ENCODE data around the gene CSF2.

The CSF2 gene

DNA sequence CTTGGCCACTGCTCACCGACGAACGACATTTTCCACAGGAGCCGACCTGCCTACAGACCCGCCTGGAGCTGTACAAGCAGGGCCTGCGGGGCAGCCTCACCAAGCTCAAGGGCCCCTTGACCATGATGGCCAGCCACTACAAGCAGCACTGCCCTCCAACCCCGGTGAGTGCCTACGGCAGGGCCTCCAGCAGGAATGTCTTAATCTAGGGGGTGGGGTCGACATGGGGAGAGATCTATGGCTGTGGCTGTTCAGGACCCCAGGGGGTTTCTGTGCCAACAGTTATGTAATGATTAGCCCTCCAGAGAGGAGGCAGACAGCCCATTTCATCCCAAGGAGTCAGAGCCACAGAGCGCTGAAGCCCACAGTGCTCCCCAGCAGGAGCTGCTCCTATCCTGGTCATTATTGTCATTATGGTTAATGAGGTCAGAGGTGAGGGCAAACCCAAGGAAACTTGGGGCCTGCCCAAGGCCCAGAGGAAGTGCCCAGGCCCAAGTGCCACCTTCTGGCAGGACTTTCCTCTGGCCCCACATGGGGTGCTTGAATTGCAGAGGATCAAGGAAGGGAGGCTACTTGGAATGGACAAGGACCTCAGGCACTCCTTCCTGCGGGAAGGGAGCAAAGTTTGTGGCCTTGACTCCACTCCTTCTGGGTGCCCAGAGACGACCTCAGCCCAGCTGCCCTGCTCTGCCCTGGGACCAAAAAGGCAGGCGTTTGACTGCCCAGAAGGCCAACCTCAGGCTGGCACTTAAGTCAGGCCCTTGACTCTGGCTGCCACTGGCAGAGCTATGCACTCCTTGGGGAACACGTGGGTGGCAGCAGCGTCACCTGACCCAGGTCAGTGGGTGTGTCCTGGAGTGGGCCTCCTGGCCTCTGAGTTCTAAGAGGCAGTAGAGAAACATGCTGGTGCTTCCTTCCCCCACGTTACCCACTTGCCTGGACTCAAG is 1.5 kb downstream of the CSF2 start:
- Mint-ChIP-seq H3K4me1 (peaks cover 42% of the 10 kb centered on the region), H3K9me3 (no peaks in the 10 kb centered on the region), H3K4me3 (no peak overlapping the region), H3K36me3 (ENCODE audit: insufficient read depth) (peaks cover 2% of the 10 kb centered on the region), H3K27ac (ENCODE audit: low read depth) (no peak overlapping the region), H3K27me3 (no peaks in the 10 kb centered on the region)
- ATAC-seq (replicated peaks; ENCODE audit: extremely low read depth, poor library complexity, severe bottlenecking) (no peak), DNase-seq (ENCODE audit: low spot score in 2 of 2) (no peak)

- Mint-ChIP-seq H3K4me1 (peaks cover 42% of the 10 kb centered on the region), H3K9me3 (no peaks in the 10 kb centered on the region), H3K36me3 (ENCODE audit: insufficient read depth) (peaks cover 3% of the 10 kb centered on the region), H3K27me3 (no peaks in the 10 kb centered on the region), H3K4me3 (no peak overlapping the region), H3K27ac (ENCODE audit: low read depth) (no peak overlapping the region)
- no peak for DNase-seq (ENCODE audit: low spot score in 2 of 2)
- ATAC-seq (replicated peaks; ENCODE audit: extremely low read depth, poor library complexity, severe bottlenecking): no peak
Measured at GRCh38 chr5:132075719-132076077, 2.1 kb downstream of the CSF2 start.

- H3K9me3 Mint-ChIP-seq: no peaks in the 10 kb centered on the region
- no peak overlapping the region for H3K27ac Mint-ChIP-seq (ENCODE audit: low read depth)
- H3K4me1 Mint-ChIP-seq: peaks cover 37% of the 10 kb centered on the region
- ATAC-seq (replicated peaks; ENCODE audit: extremely low read depth, poor library complexity, severe bottlenecking) (no peak), DNase-seq (ENCODE audit: low spot score in 2 of 2) (no peak)
- peaks cover 3% of the 10 kb centered on the region for H3K36me3 Mint-ChIP-seq (ENCODE audit: insufficient read depth)
- no peaks in the 10 kb centered on the region for H3K27me3 Mint-ChIP-seq
- H3K4me3 Mint-ChIP-seq: no peak overlapping the region
Measured at GRCh38 chr5:132076202-132076830, 2.7 kb downstream of the CSF2 start.

DNA sequence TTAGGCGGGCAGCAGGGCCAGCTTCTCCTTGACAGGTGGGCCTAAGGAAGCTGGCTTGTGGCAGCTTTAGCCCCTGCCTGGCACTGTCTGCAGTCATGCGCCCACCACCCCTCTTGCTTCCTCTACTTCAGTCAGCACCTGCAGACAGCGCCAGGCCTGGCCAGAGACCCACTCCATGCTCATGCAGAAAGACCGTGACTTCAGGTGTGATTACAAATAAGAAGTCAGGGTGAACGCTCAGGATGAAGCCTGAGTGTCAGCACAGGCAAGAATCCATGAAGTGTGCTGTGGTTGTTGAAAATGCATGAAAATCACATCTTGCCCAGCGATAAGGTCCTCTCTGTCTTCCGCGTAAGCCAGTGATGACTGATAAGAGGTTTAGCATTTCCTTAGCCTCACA is 3.4 kb downstream of the CSF2 start:
- Mint-ChIP-seq H3K36me3 (ENCODE audit: insufficient read depth) (peaks cover 3% of the 10 kb centered on the region), H3K4me3 (no peak overlapping the region), H3K9me3 (no peaks in the 10 kb centered on the region), H3K27ac (ENCODE audit: low read depth) (no peak overlapping the region), H3K4me1 (peaks cover 37% of the 10 kb centered on the region), H3K27me3 (no peaks in the 10 kb centered on the region)
- DNase-seq (ENCODE audit: low spot score in 2 of 2) (no peak), ATAC-seq (replicated peaks; ENCODE audit: extremely low read depth, poor library complexity, severe bottlenecking) (no peak)

GRCh38 chr5:132079081-132079480 is 5.5 kb downstream of the CSF2 start:
- Mint-ChIP-seq H3K9me3 (no peaks in the 10 kb centered on the region), H3K4me1 (peaks cover 31% of the 10 kb centered on the region), H3K27me3 (no peaks in the 10 kb centered on the region), H3K36me3 (ENCODE audit: insufficient read depth) (peaks cover 3% of the 10 kb centered on the region), H3K4me3 (no peak overlapping the region), H3K27ac (ENCODE audit: low read depth) (no peak overlapping the region)
- ATAC-seq (replicated peaks; ENCODE audit: extremely low read depth, poor library complexity, severe bottlenecking): no peak
- no peak for DNase-seq (ENCODE audit: low spot score in 2 of 2)

GRCh38 chr5:132079619-132080018 is 6.0 kb downstream of the CSF2 start:
- Mint-ChIP-seq H3K4me3 (no peak overlapping the region), H3K36me3 (ENCODE audit: insufficient read depth) (peaks cover 3% of the 10 kb centered on the region), H3K27ac (ENCODE audit: low read depth) (no peak overlapping the region), H3K27me3 (no peaks in the 10 kb centered on the region), H3K9me3 (no peaks in the 10 kb centered on the region), H3K4me1 (peaks cover 30% of the 10 kb centered on the region)
- DNase-seq (ENCODE audit: low spot score in 2 of 2) (no peak), ATAC-seq (replicated peaks; ENCODE audit: extremely low read depth, poor library complexity, severe bottlenecking) (no peak)

DNA sequence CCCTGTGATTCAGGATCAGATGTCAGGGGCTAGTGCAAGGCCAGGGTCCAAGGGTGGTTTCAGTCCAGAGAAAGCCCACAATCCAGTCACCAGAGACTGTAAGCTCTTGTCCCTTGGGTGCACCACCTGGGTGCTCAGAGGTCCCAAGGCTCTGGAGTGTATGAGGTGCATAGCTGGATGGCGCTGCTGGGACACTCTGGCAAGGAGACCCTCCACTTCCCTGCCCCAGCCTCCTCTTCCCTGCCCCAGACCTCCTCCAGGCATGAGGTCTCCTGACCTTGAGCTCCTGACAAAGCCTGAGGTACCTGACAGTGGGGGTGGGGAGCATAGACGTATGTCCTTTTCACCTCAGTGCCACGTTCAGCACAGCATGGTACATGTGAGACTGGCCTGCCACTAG is 7.0 kb downstream of the CSF2 start:
- Mint-ChIP-seq H3K4me3 (no peak overlapping the region), H3K4me1 (peaks cover 34% of the 10 kb centered on the region), H3K9me3 (no peaks in the 10 kb centered on the region), H3K27ac (ENCODE audit: low read depth) (no peak overlapping the region), H3K36me3 (ENCODE audit: insufficient read depth) (peaks cover 3% of the 10 kb centered on the region), H3K27me3 (no peaks in the 10 kb centered on the region)
- ATAC-seq (replicated peaks; ENCODE audit: extremely low read depth, poor library complexity, severe bottlenecking): no peak
- DNase-seq (ENCODE audit: low spot score in 2 of 2): no peak

GRCh38 chr5:132081458-132081857 is 7.9 kb downstream of the CSF2 start:
- H3K9me3 Mint-ChIP-seq: no peaks in the 10 kb centered on the region
- H3K4me1 Mint-ChIP-seq: peaks cover 36% of the 10 kb centered on the region
- H3K27me3 Mint-ChIP-seq: no peaks in the 10 kb centered on the region
- ATAC-seq (replicated peaks; ENCODE audit: extremely low read depth, poor library complexity, severe bottlenecking): no peak
- no peak for DNase-seq (ENCODE audit: low spot score in 2 of 2)
- H3K27ac Mint-ChIP-seq (ENCODE audit: low read depth): no peak overlapping the region
- H3K36me3 Mint-ChIP-seq (ENCODE audit: insufficient read depth): peaks cover 3% of the 10 kb centered on the region
- no peak overlapping the region for H3K4me3 Mint-ChIP-seq

DNA sequence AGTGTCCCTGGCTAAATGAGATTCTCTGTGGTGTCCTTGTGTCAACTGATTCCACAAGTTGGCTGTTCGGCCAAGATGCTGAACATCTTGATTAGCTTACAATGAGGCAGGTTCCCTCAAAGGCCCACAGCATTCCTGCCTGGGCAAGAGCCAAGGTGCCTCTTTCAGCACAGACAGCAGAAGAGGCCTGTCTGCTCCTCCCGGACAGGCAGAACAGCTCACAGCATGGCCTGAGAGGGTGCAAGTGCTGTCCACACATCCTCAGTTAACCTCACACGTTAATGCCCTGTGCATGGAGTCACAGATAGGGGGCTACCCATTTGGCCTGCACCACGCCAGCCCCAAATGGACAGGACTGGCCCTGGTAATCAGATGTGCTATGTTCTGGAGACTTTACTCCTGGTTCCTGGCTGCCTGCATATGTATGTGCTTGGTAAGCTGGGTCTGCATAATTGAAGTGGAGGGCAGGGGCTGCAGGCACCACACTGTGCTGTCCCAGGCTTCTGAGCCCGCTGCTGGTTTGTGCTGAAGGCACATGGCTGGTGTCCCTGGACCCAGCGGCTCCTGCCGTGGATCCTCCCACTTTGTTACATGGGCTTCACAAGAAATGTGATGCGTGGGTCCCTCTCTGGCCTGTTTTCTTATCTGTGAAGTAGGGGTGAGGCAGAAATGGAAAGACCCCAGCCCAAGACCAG is 8.9 kb downstream of the CSF2 start:
- Mint-ChIP-seq H3K36me3 (ENCODE audit: insufficient read depth) (peaks cover 3% of the 10 kb centered on the region), H3K27ac (ENCODE audit: low read depth) (no peak overlapping the region), H3K27me3 (no peaks in the 10 kb centered on the region), H3K4me3 (no peak overlapping the region), H3K4me1 (peaks cover 28% of the 10 kb centered on the region), H3K9me3 (no peaks in the 10 kb centered on the region)
- no peak for DNase-seq (ENCODE audit: low spot score in 2 of 2)
- ATAC-seq (replicated peaks; ENCODE audit: extremely low read depth, poor library complexity, severe bottlenecking): no peak

DNA sequence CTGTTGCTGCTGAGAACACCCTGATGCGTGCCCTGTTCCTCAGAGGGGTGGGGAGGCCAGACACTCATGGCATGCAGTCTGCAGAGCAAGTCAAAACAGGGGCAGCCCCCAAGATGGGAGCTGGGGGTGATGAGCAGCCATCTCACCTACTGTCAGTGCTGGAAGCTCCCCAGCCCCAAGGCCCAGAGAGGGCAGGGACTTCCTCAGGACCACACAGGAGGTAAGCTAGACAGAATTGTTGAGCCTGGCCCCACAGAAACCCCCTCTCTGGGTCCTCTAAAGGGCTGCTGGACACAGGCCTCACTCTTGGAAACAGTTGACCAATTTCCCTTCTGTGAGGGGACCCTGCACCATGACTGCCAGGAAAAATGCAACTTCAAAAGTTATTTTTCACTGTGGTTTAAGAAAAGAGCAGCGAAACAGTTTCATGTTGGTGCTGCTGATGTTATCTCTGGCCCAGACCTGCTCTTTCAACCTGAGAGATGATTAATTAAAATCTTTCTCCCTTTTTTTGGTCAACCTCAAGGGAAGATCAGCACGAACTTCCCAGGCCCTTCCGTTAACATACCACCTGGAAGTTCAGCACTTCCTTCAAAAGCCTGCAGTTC is 9.6 kb downstream of the CSF2 start:
- Mint-ChIP-seq H3K27me3 (no peaks in the 10 kb centered on the region), H3K4me3 (no peak overlapping the region), H3K36me3 (ENCODE audit: insufficient read depth) (peaks cover 5% of the 10 kb centered on the region), H3K4me1 (peaks cover 25% of the 10 kb centered on the region), H3K9me3 (no peaks in the 10 kb centered on the region), H3K27ac (ENCODE audit: low read depth) (peak overlapping the region; percentile 6)
- DNase-seq (ENCODE audit: low spot score in 2 of 2) (no peak), ATAC-seq (replicated peaks; ENCODE audit: extremely low read depth, poor library complexity, severe bottlenecking) (no peak)

GRCh38 chr5:132085686-132086085 is 12.1 kb downstream of the CSF2 start:
- H3K27me3 Mint-ChIP-seq: no peaks in the 10 kb centered on the region
- DNase-seq (ENCODE audit: low spot score in 2 of 2) (no peak), ATAC-seq (replicated peaks; ENCODE audit: extremely low read depth, poor library complexity, severe bottlenecking) (no peak)
- H3K4me1 Mint-ChIP-seq: peaks cover 30% of the 10 kb centered on the region
- no peaks in the 10 kb centered on the region for H3K9me3 Mint-ChIP-seq
- H3K36me3 Mint-ChIP-seq (ENCODE audit: insufficient read depth): peaks cover 2% of the 10 kb centered on the region
- no peak overlapping the region for H3K27ac Mint-ChIP-seq (ENCODE audit: low read depth)
- H3K4me3 Mint-ChIP-seq: no peak overlapping the region

- H3K4me3 Mint-ChIP-seq: no peak overlapping the region
- no peak for ATAC-seq (replicated peaks; ENCODE audit: extremely low read depth, poor library complexity, severe bottlenecking)
- H3K4me1 Mint-ChIP-seq: peaks cover 30% of the 10 kb centered on the region
- no peaks in the 10 kb centered on the region for H3K27me3 Mint-ChIP-seq
- H3K9me3 Mint-ChIP-seq: no peaks in the 10 kb centered on the region
- peaks cover 2% of the 10 kb centered on the region for H3K36me3 Mint-ChIP-seq (ENCODE audit: insufficient read depth)
- DNase-seq (ENCODE audit: low spot score in 2 of 2): no peak
- H3K27ac Mint-ChIP-seq (ENCODE audit: low read depth): no peak overlapping the region
Measured at GRCh38 chr5:132086277-132086794, 12.7 kb downstream of the CSF2 start.

Measured in central memory CD8-positive, alpha-beta T cell (primary cell).